Activated naive CD8-positive, alpha-beta T cell (primary cell): ENCODE measurements around the gene GABRQ.
"Not testable (repeated sequence)": the region's sequence is repeated elsewhere in the genome, so short reads cannot be mapped to it uniquely, and the experiment has no call there.

Experiments
- H3K27ac Mint-ChIP-seq: one replicate; pipeline ENCODE4 v1.8.0; 2021; ENCODE audit warnings: mixed read lengths
- H3K27me3 Mint-ChIP-seq: one replicate; pipeline ENCODE4 v1.8.0; 2021; ENCODE audit warnings: mixed read lengths
- H3K36me3 Mint-ChIP-seq: one replicate; pipeline ENCODE4 v1.8.0; 2021; ENCODE audit warnings: mixed read lengths
- H3K4me1 Mint-ChIP-seq: one replicate; pipeline ENCODE4 v1.8.0; 2021; ENCODE audit warnings: low read depth, mixed read lengths
- H3K4me3 Mint-ChIP-seq: one replicate; pipeline ENCODE4 v1.8.0; 2021; ENCODE audit warnings: mild to moderate bottlenecking, mixed read lengths
- H3K9me3 Mint-ChIP-seq: one replicate; pipeline ENCODE4 v1.8.0; 2021; ENCODE audit warnings: low read depth, mixed read lengths

The GABRQ gene

DNA sequence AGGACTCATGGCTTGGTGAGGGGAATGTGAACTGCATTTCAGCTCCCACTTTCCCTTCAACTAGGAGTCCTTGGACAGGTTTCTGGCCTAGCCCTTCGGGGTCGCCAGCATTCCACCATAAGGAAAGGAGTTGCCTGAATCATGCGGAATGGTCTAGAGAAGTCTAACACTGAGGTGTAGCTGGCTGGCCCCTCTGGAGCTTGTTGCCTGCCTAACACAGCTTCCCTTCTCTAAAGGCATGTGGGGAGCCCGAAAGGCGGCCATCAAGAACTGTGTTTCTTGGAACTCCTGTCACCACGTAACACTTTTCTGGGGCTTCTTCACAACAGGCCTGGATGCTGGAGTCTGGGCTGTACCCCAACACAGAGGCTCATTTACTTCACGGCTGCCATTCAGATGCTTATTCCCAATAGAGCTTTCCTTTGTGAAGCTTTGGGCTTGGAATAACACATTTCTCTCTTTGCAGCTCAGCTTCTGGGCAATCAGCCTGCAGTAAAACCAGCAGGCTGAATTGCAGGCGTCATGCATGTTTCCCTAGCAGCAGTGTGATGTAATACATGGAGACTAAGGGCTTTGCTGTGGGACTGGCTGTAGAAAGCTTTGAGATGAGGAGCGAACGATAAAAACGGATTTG, 5.4 kb downstream of the GABRQ start:
- no peak overlapping the region for H3K4me3 Mint-ChIP-seq
- no peaks in the 10 kb centered on the region for H3K9me3 Mint-ChIP-seq
- peaks cover 2% of the 10 kb centered on the region for H3K27me3 Mint-ChIP-seq
- no peaks in the 10 kb centered on the region for H3K36me3 Mint-ChIP-seq
- H3K27ac Mint-ChIP-seq, result no peak overlapping the region
- no peaks in the 10 kb centered on the region for H3K4me1 Mint-ChIP-seq

DNA sequence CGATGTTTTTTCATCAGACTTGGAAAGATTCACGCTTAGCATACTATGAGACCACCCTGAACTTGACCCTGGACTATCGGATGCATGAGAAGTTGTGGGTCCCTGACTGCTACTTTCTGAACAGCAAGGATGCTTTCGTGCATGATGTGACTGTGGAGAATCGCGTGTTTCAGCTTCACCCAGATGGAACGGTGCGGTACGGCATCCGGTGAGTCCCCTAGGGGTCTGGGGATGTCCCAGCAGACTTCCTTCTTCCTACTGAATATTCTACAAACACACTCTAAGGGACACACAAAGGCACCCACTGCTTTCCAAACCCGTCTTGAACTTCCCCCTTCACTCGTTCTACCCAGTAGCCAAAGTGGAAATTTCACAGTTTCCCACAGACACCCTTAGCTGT, 9.3 kb downstream of the GABRQ start:
- H3K27ac Mint-ChIP-seq, result no peak overlapping the region
- H3K4me1 Mint-ChIP-seq, result no peaks in the 10 kb centered on the region
- no peaks in the 10 kb centered on the region for H3K9me3 Mint-ChIP-seq
- no peak overlapping the region for H3K4me3 Mint-ChIP-seq
- H3K27me3 Mint-ChIP-seq, result peaks cover 6% of the 10 kb centered on the region
- no peaks in the 10 kb centered on the region for H3K36me3 Mint-ChIP-seq

DNA sequence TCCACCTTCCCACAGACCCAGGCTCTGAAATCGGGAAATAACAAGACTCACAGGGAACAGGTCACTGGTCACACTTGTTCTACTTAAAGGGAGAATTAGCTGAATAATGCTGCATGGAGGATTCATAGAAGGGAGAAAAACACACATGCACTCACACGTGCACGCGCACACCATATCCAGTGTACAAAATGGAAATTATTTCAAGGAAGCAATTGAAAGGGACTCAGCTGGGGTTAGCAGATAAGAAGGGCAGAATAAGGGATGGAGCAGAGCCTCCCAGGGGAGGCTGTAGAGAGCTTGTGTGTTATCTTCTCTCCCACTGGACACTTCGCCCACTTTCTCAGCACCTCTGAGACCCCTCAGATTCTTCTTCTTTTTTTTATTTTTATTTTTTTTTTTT, 10.3 kb downstream of the GABRQ start:
- Mint-ChIP-seq H3K27me3 (peaks cover 6% of the 10 kb centered on the region), H3K9me3 (no peaks in the 10 kb centered on the region), H3K36me3 (no peaks in the 10 kb centered on the region), H3K4me1 (no peaks in the 10 kb centered on the region), H3K27ac (no peak overlapping the region), H3K4me3 (no peak overlapping the region)

DNA sequence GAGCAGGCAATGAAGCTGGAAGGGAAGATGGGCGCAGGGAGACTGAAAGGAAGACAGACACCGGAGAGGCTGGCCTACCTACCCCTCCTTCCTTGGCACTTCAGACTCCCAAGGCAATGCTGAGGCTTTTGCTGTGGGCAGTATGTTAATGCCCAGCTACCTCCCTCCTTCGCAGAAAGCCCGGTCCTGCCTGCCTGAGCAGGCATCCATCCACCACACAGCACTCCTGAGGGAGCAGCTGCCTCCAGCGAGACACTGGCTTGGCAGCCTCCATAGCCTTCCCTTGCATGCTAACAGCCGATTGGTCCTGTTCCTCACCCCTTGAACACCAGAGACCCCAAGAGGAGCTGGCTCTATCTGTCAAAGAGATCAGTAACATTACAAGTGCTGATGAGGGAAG, 14.4 kb downstream of the GABRQ start:
- Mint-ChIP-seq H3K9me3 (no peaks in the 10 kb centered on the region), H3K27me3 (peaks cover 6% of the 10 kb centered on the region), H3K4me3 (no peak overlapping the region), H3K36me3 (no peaks in the 10 kb centered on the region), H3K4me1 (no peaks in the 10 kb centered on the region), H3K27ac (no peak overlapping the region)

DNA sequence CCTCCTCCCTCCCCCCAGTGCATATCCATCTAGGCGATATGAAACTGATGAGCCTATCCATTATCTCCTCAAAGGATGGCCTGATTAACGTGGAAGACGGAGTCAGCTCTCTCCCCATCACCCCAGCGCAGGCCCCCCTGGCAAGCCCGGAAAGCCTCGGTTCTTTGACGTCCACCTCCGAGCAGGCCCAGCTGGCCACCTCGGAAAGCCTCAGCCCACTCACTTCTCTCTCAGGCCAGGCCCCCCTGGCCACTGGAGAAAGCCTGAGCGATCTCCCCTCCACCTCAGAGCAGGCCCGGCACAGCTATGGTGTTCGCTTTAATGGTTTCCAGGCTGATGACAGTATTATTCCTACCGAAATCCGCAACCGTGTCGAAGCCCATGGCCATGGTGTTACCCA, 14.8 kb downstream of the GABRQ start:
- Mint-ChIP-seq H3K4me3 (no peak overlapping the region), H3K9me3 (no peaks in the 10 kb centered on the region), H3K36me3 (no peaks in the 10 kb centered on the region), H3K27ac (no peak overlapping the region), H3K27me3 (peaks cover 6% of the 10 kb centered on the region), H3K4me1 (no peaks in the 10 kb centered on the region)

DNA sequence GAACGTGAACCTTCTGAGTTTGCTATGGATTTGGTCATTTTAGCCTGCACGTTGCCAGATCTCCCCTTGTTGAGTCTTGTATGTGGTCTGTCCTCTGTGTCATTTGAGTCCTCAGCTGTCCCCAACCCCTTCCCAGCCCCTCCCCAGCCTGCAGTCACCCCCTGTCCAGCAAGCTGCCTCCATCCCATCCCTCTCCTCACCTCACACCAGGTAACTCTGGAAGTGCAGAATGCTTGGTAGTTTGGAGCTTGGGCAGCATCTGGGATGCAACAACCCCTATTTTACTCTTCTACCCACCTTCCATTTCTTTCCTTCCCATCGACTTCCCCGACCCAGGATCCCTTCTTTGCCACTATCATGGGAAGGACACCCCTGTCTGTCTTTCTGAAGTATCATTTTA, 18.4 kb downstream of the GABRQ start:
- no peaks in the 10 kb centered on the region for H3K36me3 Mint-ChIP-seq
- H3K4me1 Mint-ChIP-seq, result no peaks in the 10 kb centered on the region
- H3K9me3 Mint-ChIP-seq, result no peaks in the 10 kb centered on the region
- H3K4me3 Mint-ChIP-seq, result no peak overlapping the region
- H3K27ac Mint-ChIP-seq, result no peak overlapping the region
- H3K27me3 Mint-ChIP-seq, result peaks cover 2% of the 10 kb centered on the region

DNA sequence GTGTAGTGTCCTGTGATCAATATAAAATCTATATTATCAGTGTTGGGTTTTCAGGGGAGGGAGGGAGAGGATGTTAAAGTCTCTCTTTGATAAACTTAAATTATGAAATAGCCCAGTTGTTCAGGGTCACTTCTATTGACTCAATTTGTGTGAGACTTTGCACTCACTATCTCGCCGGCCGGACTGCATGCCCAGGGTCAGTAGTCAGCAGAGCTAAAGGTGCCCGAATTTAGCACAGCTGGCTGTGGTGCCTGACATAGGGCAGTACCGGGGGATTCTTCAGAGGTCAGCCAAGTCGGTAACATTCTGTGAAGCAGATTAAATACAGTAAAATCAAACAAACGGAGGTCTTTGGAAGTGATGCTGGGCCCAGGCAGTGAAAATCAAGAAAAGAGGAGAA, 19.2 kb downstream of the GABRQ start:
- Mint-ChIP-seq H3K27me3 (peaks cover 2% of the 10 kb centered on the region), H3K9me3 (no peaks in the 10 kb centered on the region), H3K36me3 (no peaks in the 10 kb centered on the region), H3K4me3 (no peak overlapping the region), H3K27ac (no peak overlapping the region), H3K4me1 (no peaks in the 10 kb centered on the region)

DNA sequence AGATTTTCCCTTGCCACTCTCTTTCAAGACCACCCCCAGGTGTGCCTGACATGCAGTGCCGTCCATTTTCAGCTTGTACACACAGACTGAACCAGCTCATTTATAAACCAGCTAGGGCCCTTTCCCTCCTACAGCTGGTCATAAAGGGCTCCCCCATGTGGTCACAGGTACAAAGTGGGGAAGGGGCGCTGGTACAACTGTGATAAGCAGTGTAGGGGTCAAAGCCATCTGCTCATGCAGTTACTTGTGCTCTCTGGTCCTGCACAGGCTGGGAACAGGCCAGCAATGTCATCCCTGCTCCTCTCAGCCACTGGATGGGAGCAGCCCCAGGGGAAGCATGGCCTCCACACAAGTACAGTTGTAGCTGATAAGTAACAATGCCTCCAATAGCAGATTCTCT, 20.6 kb downstream of the GABRQ start:
- Mint-ChIP-seq H3K4me1 (no peaks in the 10 kb centered on the region), H3K9me3 (no peaks in the 10 kb centered on the region), H3K27ac (no peak overlapping the region), H3K36me3 (no peaks in the 10 kb centered on the region), H3K27me3 (peaks cover 2% of the 10 kb centered on the region), H3K4me3 (no peak overlapping the region)

DNA sequence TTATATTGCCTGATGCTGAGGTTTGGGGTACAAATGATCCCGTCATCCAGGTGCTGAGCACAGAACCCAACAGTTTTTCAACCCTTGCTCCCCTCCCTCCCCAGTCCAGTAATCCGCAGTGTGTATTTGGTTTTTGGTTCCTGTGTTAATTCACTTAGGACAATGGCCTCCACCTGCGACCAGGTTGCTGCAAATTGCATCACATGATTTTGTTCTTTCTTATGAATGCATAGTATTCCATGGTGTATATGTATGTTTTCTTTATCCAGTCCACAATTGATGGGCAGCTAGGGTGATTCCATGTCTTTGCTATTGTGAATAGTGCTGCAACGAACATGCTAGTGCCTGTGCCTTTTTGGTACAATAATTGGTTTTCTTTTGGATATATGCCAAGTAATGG, 25.4 kb downstream of the GABRQ start:
- Mint-ChIP-seq H3K27ac (no peak overlapping the region), H3K4me1 (no peaks in the 10 kb centered on the region), H3K27me3 (peaks cover 2% of the 10 kb centered on the region), H3K9me3 (peaks cover 3% of the 10 kb centered on the region), H3K4me3 (no peak overlapping the region), H3K36me3 (no peaks in the 10 kb centered on the region)

DNA sequence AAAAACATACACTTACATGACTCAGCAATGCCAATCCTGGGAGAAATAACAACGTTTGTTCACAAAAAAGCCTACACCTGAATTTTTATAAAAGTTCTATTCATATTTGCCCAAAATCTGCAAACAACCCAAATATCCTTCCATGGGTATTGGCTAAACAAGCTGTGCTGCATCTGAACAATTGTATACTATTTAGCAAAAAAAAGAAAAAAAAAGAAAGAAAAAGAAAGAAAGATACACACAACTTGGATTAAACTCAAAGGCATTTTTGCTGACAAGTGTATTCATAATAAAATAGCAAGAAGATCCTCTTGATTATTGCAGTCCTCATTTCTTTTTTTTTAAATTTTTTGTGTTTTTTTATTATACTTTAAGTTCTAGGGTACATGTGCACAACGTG, 36.4 kb downstream of the GABRQ start:
- Mint-ChIP-seq H3K4me3 (no peak overlapping the region), H3K27ac (no peak overlapping the region), H3K9me3 (no peaks in the 10 kb centered on the region), H3K27me3 (peaks cover 11% of the 10 kb centered on the region), H3K4me1 (no peaks in the 10 kb centered on the region), H3K36me3 (no peaks in the 10 kb centered on the region)

DNA sequence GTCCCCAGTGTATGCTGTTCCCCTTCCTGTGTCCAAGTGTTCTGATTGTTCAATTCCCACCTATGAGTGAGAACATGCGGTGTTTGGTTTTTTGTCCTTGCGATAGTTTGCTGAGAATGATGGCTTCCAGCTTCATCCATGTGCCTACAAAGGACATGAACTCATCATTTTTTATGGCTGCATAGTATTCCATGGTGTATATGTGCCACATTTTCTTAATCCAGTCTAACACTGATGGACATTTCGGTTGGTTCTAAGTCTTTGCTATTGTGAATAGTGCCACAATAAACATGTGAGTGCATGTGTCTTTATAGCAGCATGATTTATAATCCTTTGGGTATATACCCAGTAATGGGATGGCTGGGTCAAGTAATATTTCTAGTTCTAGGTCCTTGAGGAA, 37.0 kb downstream of the GABRQ start:
- H3K27me3 Mint-ChIP-seq, H3K9me3 Mint-ChIP-seq, H3K4me3 Mint-ChIP-seq, H3K27ac Mint-ChIP-seq, H3K4me1 Mint-ChIP-seq, H3K36me3 Mint-ChIP-seq: not testable (repeated sequence)

DNA sequence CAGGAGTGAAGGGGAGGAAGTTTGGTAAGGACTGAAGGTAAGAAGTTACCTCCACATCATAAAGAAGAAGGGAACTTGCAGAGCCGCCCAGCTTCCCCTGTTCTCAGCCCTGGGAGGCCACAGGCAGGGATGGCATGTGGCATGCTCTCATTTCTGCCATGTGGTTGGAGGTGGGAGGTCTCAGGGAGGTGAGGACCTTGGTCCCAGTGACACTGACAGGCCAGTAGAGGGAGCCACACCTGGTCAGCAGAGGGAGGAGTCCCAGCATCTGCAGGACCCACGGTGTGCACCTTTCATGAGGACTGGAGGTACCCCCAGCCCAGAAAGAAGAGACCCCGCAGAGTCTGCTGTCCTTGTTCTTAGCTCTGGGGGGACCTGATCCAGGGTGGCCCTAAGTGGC, 43.3 kb downstream of the GABRQ start:
- H3K36me3 Mint-ChIP-seq, H3K27ac Mint-ChIP-seq, H3K27me3 Mint-ChIP-seq, H3K4me1 Mint-ChIP-seq, H3K4me3 Mint-ChIP-seq, H3K9me3 Mint-ChIP-seq: not testable (repeated sequence)

DNA sequence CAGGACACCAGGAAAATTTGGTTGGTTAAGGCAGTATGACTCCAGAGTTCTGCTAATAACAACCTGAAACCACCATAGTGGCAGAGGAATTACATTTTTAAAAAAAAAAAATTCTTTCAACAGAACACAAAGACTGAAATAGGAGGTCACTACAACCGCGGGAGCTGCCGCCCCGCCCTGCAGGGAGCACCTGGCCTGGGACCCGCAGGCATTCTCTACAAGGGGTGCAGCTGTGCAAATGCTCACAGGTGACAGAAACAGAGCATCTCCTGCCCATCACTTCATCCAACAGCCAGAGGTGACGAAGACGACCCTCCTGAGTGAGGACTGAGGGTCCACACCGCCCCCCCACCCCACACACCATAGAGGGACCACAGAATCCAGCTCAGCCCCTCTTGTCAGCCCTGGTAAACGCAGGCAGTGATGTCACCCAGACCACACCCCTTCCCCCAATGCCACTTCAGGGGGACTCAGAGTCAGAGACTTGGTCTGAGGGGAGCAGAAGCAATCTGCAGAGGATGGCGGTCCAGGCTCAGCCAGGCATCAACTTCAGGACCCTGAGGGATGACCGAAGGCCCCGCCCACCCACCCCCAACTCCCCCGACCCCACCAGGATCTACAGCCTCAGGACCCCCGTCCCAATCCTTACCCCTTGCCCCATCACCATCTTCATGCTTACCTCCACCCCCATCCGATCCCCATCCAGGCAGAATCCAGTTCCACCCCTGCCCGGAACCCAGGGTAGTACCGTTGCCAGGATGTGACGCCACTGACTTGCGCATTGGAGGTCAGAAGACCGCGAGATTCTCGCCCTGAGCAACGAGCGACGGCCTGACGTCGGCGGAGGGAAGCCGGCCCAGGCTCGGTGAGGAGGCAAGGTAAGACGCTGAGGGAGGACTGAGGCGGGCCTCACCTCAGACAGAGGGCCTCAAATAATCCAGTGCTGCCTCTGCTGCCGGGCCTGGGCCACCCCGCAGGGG, 60.5 kb downstream of the GABRQ start, which contains the start of gene MAGEA3:
TSS of gene MAGEA3 (plus strand) at position 843 of the 980 bp plus-strand sequence. CDS start 2,039 bp downstream, outside the sequence.
- not testable (repeated sequence) for H3K27ac Mint-ChIP-seq, H3K4me3 Mint-ChIP-seq, H3K27me3 Mint-ChIP-seq, H3K4me1 Mint-ChIP-seq, H3K36me3 Mint-ChIP-seq, H3K9me3 Mint-ChIP-seq

DNA sequence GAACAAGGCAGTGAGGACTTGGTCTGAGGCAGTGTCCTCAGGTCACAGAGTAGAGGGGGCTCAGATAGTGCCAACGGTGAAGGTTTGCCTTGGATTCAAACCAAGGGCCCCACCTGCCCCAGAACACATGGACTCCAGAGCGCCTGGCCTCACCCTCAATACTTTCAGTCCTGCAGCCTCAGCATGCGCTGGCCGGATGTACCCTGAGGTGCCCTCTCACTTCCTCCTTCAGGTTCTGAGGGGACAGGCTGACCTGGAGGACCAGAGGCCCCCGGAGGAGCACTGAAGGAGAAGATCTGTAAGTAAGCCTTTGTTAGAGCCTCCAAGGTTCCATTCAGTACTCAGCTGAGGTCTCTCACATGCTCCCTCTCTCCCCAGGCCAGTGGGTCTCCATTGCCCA, 62.7 kb downstream of the GABRQ start:
- not testable (repeated sequence) for H3K27ac Mint-ChIP-seq, H3K9me3 Mint-ChIP-seq, H3K36me3 Mint-ChIP-seq, H3K4me3 Mint-ChIP-seq, H3K4me1 Mint-ChIP-seq, H3K27me3 Mint-ChIP-seq

DNA sequence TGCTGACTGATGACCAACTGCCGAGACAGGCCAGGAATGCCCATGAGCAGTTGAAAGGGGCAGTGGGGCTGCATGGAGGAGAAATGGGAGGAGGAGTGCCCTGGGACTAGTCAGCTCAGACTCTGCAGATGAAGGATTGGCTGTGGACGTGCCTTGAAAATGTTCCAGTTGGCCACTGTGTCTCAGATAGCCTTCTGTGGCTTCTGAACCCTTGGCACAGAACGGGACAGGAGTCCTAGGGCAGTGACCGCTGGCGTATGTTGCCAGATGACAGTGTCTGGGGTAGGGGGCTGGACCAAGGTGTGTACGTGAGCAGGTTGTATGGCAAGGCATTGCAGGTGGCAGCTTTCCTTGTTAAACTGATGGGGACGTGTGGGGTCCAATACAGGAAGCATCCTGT, 68.8 kb downstream of the GABRQ start:
- not testable (repeated sequence) for H3K36me3 Mint-ChIP-seq, H3K27ac Mint-ChIP-seq, H3K9me3 Mint-ChIP-seq, H3K4me1 Mint-ChIP-seq, H3K4me3 Mint-ChIP-seq, H3K27me3 Mint-ChIP-seq
